Stimulated activated CD4-positive, alpha-beta T cell treated with anti-CD3 and anti-CD28 coated beads, Interleukin-1b, Interleukin-23, amount 100 ng/mL, for 24 hours (primary cell): Measurements from ENCODE around the gene RGMA.

Experiments
- DNase-seq, 4 experiments: peaks; one replicate each; pipeline ENCODE4 v3.0.0-alpha.2; 2020; ENCODE audit warnings: low read depth in 4 of 4, low spot score in 1 of 4

The RGMA gene

GRCh38 chr15:93093765-93094164, 4.8 kb upstream of the RGMA start:
- no peak for DNase-seq

GRCh38 chr15:93091465-93091864, 2.5 kb upstream of the RGMA start:
- no peak for DNase-seq

- no peak for DNase-seq
Observed at GRCh38 chr15:93089727-93090305, 805 bp upstream of the RGMA start.

- DNase-seq: peak in 1 of 4 experiments; percentile 4
Observed at GRCh38 chr15:93088200-93088980, 621 bp downstream of the RGMA start.

- DNase-seq: peak; percentile 39 to 52 (median 44)
Observed at GRCh38 chr15:93087825-93088199, 1.2 kb downstream of the RGMA start.

- no peak for DNase-seq
Observed at GRCh38 chr15:93086791-93087190, 2.2 kb downstream of the RGMA start.

GRCh38 chr15:93085692-93086091, 3.3 kb downstream of the RGMA start:
- no peak for DNase-seq

- no peak for DNase-seq
Observed at GRCh38 chr15:93082861-93083260, 6.2 kb downstream of the RGMA start.

GRCh38 chr15:93081399-93081798, 7.6 kb downstream of the RGMA start:
- DNase-seq: no peak

GRCh38 chr15:93080451-93080850, 8.6 kb downstream of the RGMA start:
- DNase-seq: no peak

- no peak for DNase-seq
Observed at GRCh38 chr15:93076875-93077274, 12.1 kb downstream of the RGMA start.

- DNase-seq: no peak
Observed at GRCh38 chr15:93076217-93076616, 12.8 kb downstream of the RGMA start.

GRCh38 chr15:93074599-93074998, 14.4 kb downstream of the RGMA start:
- DNase-seq: no peak

- DNase-seq: no peak
Observed at GRCh38 chr15:93073465-93073952, 15.5 kb downstream of the RGMA start.

- DNase-seq: no peak
Observed at GRCh38 chr15:93072411-93073394, 16.3 kb downstream of the RGMA start.

- no peak for DNase-seq
Observed at GRCh38 chr15:93072011-93072410, 17.0 kb downstream of the RGMA start.

GRCh38 chr15:93071469-93071936, 17.5 kb downstream of the RGMA start:
- no peak for DNase-seq

GRCh38 chr15:93070551-93071296, 18.3 kb downstream of the RGMA start:
- no peak for DNase-seq

GRCh38 chr15:93070132-93070531, 18.9 kb downstream of the RGMA start:
- DNase-seq: no peak

- DNase-seq: no peak
Observed at GRCh38 chr15:93068581-93069199, 20.3 kb downstream of the RGMA start.
